GM19238 (cell line): ENCODE data around the gene ARID1B.

ENCODE experiments used
- DNase-seq: peaks from one replicate; pipeline ENCODE4 v3.0.0; 2011; ENCODE audit warnings: low spot score; ENCODE audit not compliant: insufficient read length

The ARID1B gene

DNA sequence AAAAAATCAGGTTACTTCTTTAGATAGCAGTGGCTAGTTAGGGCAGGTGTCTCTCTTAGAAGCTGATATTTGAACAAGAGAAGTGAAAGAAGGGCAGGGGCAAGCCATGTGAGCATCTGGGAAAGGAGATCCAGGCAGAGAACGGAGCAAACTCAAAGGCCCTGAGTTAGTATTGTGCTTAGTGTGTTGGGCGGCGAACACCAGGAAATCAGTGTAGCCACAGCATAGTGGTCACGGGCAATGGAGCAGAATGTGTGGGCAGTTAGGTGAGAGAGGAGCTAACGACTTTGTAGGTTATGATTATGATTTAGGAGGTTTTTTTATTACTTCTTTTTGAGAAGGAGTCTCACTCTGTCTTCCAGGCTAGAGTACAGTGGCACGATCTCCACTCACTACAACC lies 316.9 kb downstream of the ARID1B start:
- DNase-seq, result no peak

DNA sequence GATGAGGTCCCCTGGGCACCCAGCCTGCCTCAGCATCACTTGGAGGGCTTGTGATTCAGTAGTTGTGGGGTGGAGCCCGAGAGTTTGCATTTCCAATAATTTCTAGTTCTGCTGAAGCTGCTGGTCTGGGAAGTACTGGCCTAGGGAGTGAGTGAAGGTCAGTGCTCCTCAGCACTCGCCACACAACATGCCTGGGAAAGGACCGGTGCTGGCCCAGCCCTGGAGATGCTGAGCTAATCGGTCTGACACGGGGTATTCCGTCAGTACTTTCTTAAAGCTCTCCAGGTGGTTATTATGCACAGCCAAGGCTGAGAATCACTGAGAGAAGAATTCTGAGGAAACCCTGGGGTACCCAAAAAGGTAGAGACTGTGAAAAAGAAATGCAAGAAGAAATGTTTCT lies 317.9 kb downstream of the ARID1B start:
- DNase-seq, result no peak

DNA sequence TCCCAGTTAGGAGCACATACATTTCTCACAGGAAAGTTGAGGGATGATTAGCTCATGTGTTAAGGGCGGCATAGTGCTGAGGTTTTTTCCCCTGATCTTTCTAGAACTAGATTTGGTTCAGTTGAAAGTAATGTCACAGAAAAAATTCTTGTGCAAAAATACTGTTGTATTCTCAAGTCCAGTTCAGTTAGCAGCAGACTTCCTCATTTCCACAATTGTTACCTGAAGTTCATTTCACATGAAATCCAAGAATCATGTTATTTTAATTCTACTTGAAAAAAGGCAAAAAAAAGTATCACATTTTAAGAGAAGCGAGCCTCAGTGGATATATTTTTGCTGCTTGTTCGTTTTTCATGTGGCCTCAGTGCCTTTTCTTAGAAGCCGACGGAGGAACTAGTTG lies 318.4 kb downstream of the ARID1B start:
- no peak for DNase-seq

DNA sequence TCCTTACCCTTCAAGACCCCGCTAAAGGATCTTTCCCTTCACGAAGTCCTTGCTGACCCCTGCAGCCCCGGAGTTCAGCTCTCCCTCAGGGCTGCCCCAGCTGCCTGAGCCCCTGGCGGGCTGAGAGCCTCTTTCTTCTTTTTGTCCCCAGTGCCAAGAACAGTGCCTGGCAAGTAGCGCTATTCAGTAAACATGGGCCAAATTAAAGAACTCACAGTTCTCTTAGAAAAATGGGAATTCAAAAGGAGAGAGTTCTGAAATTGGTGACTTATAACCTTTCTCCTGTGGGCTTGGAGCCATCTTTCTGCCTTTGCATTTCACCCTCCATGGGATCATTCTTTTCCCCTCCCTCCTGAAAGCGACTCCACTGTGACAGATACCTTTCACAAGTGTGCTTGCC lies 318.9 kb downstream of the ARID1B start:
- no peak for DNase-seq

DNA sequence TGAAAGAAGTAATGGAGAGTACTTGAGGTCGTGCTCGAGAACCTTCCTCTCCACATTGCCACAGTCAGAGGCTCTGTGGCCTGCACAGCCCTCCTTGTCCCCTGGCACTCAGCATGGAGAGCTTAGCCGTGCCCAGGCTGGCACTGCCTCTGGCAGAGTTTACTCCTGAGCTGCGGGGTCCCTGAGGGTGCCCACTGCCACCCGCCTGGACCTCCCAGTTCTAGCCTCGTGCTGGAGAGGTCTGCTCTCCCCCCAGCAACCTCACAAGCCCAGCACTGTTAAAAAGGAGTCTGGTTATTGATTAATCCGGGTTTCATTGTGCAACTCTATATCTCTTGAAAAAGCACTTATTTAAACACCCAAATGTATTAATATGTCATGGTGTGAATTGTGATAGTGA lies 319.3 kb downstream of the ARID1B start:
- no peak for DNase-seq

DNA sequence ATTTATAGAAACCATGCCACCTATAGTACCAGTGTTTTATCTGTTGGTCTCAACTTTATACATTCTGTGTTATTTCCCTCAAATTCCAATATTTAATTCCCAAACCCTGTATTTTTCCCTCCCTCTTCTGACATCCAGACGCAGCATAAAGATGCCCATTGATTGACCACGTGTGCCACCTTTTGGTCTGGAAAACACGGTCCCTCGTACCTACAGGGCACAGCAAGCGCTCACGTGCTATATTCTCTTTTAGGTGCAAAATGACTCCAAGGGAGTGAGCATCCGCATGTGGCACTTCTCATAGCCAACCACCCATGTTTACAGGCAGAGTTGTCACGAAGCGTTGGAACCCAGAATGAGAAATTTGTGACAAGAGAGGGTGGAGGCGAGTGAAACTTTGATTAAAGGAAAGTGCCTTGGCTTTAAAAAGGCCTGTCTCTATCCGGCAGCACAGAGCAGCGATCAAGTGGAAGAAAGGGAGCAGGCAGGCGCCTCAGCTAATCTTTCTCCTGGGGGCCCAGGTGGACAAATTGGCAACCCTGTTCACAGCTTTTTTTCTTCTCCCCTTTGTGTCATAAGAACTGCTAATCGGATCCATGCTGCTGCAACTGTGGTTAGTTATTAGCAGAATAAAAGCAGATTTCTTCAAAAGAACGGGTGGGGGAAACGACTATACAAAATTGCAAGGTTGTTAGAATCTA lies 320.2 kb downstream of the ARID1B start:
- DNase-seq, result no peak

DNA sequence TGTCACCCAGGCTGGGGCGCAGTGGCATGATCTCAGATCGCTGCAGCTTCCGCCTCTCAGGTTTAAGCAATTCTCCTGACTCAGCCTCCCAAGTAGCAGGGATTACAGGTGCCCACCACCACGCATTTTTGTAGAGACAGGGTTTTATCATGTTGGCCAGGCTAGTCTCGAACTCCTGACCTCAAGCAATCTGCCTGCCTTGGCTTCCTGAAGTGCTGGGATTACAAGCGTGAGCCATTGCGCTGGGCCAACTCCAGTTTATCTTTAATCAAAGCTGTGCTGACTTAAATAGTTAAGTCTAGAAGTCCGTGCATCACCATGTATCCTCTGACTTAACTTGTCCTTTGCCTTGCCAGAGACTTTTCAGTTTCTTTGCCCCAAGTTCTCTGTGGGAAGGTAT lies 321.8 kb downstream of the ARID1B start:
- no peak for DNase-seq

DNA sequence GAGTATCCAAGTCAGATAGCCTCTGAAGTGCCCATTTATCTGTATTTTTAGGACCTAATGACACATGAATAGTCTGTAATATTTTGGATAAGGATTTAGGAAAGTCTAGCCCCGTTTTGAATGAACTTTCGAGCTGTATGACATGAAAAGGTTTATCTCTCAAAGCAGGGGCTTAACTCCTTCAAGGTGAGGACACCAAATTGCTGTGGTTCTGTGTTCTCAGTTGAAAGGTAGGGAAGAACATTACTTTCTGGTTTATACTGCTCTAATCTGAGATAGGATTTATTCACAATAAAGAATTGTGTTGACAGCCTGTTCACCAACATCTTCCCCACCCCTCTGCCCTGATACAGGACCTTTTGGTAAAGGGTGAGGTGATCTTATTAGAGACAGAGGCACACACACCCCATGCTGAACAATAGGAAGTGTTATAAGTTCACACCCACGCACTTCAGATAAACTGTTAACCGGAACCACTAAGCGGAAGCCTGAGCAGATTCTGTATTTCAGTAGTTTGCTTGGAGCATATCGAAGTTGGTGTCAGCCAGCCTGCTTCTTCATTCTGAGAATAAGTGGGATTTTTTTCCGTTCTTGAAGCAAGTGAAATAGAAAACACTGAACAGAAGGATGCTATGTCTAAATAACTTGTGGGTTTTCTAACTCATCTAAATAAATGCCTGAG lies 322.9 kb downstream of the ARID1B start:
- peak; percentile 24 for DNase-seq

DNA sequence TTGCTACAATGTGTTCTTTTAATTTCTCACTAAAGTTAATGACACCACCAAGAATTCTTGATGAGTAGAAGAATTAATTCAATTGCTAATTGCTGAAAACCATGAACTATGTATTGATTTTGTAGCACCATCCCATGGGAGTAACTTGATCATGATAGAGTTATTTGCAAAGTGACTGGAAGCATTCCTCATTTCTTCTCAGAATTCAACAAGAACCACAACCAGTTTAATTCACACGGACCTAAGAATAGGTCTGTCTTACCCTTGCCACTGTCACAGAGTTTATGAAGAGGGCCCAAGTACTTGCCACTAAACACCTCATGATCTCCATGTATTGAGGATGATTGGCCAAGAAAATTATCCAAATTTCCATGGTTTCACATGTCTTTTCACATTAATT lies 324.0 kb downstream of the ARID1B start:
- DNase-seq, result no peak

DNA sequence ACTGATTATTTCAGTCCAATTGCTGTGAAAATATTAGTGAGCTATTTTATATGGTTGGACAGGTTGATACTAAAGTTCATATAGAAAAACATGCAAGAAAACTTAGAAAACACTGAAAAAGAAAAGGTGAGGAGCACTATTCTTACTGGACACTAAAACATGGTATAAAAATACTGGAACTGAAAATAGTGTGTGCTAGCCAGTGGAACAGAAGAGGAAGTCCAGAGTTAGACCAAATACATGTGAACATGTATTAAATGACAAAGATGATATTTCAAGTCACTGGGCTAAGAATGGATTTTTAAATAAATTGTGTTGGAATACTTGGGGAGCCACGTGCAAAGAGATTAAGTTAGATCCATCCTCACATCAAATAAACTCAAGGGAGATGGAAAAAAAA lies 327.6 kb downstream of the ARID1B start:
- no peak for DNase-seq

DNA sequence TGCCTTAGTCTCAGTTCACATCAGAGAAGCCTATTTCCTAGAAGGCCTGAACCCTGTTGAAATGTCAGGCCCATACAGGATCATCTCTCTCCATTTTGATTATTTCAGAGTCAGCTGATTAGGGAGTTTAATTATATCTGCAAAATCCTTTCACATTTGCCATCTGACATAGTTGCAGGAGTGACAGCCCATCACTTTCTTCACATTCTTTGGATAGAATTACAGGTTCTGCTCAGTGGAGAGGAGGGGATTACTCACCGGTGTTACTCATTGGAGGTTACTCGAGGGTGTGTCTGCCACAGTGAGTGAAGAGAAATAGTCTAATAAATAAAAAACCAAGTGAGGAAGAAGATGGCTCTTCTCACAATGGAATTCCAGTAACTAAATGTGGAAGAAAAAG lies 329.3 kb downstream of the ARID1B start:
- no peak for DNase-seq

DNA sequence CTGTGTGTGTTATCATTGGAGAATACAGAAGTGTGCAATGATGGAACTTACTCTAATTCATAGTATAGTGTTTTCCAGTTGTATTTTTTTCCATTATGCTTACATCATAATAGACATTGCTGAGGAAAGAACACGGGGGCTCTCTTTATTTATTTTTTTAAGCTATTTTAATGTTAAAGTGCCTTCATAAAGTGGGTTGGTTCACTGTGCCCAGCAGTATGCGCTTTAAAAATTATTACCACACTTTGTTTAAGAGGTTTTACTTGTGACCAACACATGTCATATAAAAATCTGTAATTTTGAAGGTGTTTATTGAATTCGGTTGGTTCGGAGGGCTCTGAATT lies 330.4 kb downstream of the ARID1B start:
- no peak for DNase-seq

DNA sequence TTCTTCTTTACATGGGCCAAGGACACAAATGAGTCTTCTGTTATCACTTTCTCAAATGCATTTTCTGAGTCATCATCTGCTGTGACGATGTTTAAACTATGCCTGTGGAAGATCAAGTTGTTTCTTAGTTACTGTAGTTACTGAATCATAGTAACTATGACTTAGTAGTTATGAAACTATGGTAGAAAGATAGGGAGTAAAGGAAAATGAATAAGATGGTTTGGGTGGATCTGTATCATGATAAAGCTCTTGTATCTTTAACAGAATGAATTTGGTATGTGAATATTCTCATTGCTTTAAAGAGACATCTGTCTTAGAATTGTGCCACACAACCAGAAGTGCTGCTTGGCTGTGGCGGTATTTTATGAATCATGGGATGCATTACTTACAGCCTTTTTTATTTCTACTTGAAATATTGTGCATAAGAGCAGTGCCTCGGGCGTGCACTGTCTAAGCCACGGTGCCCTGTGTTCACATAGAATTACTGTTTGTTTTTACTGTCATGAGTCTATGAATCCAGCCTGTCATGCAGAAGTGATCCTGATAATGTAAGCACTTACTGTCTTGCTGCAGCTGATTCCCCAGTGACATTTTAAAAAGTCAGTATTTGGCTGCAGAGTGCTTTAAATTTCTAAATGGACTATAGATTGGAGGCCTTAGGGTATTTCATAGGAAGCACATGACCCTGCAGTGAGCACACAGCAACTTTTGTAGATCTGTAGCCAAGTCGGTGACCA lies 330.9 kb downstream of the ARID1B start:
- DNase-seq, result no peak

DNA sequence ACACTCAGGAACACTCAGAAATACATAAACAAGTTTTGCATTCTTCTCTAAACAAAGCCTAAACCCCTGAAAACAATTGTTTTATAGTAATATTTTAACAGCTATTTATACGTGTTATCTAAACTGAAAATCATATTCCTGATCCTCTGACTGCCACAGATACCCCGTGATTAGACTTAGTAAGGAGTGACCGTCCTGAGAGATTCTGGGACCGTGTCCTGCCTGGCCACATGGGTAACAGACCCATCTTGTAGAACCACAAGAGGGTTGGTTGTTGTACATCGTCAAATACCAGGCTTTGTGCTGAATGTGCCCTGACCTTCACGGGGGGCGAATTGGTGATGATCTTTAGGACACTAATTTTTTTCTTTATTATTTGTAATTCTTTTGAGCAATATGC lies 331.7 kb downstream of the ARID1B start:
- DNase-seq, result no peak

DNA sequence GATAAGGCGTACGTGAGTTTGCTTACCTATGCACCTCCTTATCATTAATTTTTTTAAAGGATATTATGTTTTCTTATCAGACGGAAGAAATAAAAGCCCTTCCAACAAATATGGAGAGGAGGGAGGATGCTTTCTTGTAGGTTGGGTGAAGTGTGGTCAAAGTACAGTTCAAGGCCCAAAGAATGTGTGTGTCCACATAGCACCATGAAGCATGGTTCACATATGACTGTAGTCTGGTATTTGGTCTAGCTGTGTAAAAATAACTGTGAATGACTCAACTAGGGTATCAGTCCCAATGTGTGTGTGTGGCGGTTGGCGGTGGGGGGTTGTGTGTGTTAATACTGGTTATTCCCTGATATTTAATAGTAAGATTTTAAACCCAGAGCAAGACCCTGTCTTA lies 333.4 kb downstream of the ARID1B start:
- no peak for DNase-seq

DNA sequence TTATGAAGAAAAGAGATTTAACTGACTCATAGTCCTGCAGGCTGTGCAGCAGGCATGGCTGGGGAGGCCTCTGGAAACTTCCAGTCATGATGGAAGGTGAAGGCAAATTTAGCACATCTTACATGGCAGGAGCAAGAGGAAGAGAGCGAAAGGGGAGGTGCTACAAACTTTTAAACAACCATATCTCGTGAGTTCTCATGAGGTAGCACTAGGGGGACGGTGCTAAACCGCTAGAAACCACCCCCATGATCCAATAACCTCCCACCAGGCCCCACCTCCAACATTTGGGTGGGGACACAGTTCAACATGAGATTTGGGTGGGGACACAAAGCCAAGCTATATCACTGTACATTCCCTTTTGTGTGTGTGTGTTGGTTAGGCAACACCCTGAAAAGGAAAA lies 336.2 kb downstream of the ARID1B start:
- no peak for DNase-seq

DNA sequence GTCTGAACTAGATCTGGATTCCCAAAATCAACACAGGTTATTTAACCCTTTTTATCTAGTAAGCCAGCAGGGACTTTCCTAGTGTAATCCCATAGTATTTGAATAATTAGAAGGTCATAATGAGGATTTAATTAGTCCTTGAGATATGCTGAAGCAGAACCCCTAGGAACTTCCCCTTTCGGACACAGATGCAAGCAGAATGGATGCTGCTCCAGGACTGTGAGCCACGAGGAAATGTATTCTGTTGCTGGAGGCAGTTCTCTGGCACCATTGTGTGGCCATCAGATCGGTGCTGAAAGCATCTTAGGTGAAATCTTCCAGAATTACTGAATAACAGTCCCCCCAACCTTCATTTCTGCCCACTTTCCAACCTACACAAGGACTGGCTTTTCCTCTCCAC lies 339.2 kb downstream of the ARID1B start:
- no peak for DNase-seq

DNA sequence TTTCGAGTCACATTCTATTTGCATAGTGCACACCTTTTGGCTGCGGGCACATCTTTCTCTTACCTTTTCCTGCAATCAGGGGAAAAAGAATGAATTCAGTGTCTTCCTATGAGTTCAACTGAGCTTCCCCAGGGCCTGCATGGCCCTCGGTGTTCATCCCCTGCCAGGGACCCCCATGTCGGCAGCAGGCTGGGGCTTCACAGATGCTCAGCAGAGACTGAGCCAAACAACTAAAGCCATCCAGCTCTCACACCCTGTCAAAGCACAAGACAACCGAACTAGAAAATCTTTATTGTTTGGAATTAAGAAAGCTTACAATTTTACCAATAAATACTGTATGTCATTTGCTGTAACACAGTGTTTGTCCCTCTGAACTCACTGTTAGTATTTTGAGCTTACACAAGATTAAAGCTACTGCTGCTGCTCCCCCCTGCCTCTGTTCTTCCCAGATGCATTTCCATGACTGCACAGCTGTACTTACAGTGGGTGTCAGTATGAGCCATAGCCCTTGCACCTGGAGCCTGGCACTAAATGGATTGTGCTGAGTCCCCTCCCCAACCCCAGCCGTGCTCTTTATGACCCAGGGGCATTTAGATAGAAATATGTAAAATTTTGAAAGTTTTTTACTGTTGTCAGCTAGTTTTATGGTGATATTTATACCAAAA lies 340.4 kb downstream of the ARID1B start:
- no peak for DNase-seq

DNA sequence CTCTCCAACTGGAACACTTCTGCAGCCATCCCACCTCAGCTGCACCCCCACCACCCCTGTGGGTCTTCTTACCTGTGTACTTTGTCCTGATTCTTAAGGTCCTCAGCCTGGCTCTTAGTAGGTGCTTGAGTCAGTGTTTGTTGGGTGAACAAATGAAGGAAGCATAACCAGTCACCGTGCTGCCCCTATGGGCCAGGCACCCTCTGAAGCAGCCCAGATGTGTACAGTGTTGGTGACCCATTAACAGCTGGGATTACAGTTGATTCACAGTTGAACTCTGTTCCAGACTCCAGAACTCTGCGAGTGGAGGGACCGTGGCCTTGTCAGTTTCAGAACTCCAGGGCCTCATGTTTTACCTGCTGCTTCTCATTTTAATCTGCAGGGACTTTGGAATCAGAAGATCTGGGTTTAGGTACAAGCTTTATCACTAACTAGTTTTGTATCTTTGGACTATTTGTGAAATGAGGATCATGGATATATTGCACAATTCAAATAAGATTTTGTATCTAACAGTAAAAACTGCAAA lies 342.4 kb downstream of the ARID1B start:
- no peak for DNase-seq

DNA sequence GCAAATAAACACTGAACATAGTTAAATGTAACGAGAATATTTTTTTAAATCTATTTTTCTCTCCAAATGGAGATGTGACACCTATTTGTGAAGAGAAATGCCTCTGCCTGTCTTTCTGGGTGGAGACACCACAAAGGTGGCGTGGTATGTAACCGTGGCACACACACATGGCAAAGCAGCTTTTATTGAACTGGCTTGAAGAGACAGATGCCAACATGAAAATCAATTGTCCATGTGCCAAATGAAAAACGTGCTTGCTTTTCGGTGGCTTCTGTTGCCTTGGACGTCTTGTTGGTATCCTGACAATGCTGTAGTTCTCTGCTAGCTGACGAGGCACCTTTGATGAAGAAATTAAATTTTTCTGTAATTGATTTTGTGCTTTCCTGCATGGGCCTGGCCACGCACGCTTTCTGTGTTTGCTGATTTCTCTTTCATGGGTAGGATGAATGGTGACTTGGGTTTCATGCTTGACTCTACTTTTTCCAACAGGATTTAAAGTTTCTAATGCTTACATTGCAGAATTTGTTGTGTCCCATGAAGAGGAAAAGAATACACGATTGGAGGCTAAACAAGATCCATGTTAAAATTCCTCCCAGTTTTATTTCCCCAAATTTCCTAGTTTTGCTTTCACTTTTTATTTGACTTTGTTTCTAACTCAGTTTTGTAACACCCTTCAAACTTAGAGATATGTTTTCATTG lies 343.5 kb downstream of the ARID1B start:
- DNase-seq, result no peak

DNA sequence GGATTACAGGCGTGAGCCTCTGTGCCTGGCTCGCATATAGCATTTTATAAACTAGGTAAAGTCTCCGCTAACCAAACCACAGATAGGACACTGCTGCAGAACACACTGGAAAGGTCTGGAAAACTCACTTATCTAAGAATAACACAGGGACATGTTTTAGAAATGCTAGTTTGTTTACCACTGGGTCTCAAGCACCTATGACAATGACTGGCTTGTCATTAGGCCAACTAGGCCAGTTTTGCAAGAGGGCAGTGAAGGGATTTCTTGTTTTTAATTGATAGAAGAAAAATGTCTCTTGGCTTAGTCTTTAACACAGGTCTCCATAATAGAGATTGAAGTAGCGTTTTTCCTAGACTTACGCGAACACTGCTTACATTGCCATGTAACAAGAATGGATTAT lies 344.7 kb downstream of the ARID1B start:
- no peak for DNase-seq
